K562 (cell line): ENCODE data around the gene WDR18. TPM values are rescaled to one million over a fixed set of nuclear protein-coding genes. Genes with fewer than 3 reads are reported as not detected.
A peak's percentile ranks its signal among the peaks of the same experiment; 100 is the strongest.

Experiments
- ATAC-seq: fragments of 200-7000 bp; cut with Tn5 transposase; 3 replicates; pipeline ENCODE4 v1.9.1; 2020; ENCODE audit warnings: moderate library complexity
- BruUV-seq: library from RNA; stranded (reverse); fragments of 400-500 nt; replicated peaks from 2 replicates; lab custom pipeline; 2021; lab: Mats Ljungman, UMichigan
- CTCF ChIA-PET: fragments of 300-600 bp; formaldehyde crosslinking; extraction: SDS; loops from one replicate; lab custom pipeline; 2021; ENCODE audit warnings: low intra/inter-chr PET ratio; lab: Yijun Ruan, JAX
- POLR2A ChIA-PET: fragments of 300-600, 350-650 bp; sonication (Branson Sonifier 250); formaldehyde crosslinking; extraction: SDS; loops from one replicate; lab custom pipeline; 2021; ENCODE audit warnings: antibody characterized with exemption, inconsistent platforms; lab: Yijun Ruan, JAX
- DNase-seq, 4 experiments: peaks; one replicate each; pipeline versions ENCODE4 v3.0.0 to v3.0.0-alpha.2; 2011 to 2018; ENCODE audit warnings: low spot score in 3 of 4, mixed read lengths in 3 of 4; ENCODE audit errors: extremely low read depth in 1 of 4
- FAIRE-seq: peaks from 2 replicates; lab custom pipeline; 2011; peaks lifted over from hg19 to GRCh38; lab: Jason Lieb, UNC
- H2AFZ ChIP-seq: 2 replicates; pipeline ENCODE4 v1.6.0; 2011; ENCODE audit warnings: low read depth, low read length, control low read depth, inconsistent platforms
- H3K27ac ChIP-seq: fragments of 200-600 bp; 3 replicates; pipeline ENCODE4 v1.8.0; 2011; ENCODE audit warnings: low read depth, mild to moderate bottlenecking, control low read depth, inconsistent platforms, low read length, moderate library complexity, mixed read lengths; ENCODE audit errors: extremely low read depth
- H3K27me3 ChIP-seq, 2 experiments: fragments of 300-600 bp in 1 of 2; 2 replicates in 1 of 2; 3 replicates in 1 of 2; pipeline versions ENCODE4 v1.6.0 to v1.8.0; 2011; ENCODE audit warnings: inconsistent platforms in 2 of 2, low read length in 2 of 2, mild to moderate bottlenecking in 1 of 2, mixed read lengths in 1 of 2, moderate library complexity in 1 of 2; ENCODE audit not compliant: control insufficient read depth in 2 of 2, insufficient read depth in 2 of 2
- H3K36me3 ChIP-seq: fragments of 300-600 bp; 3 replicates; pipeline ENCODE4 v1.8.0; 2011; ENCODE audit warnings: mild to moderate bottlenecking, low read length, inconsistent platforms; ENCODE audit not compliant: control insufficient read depth, insufficient read depth
- H3K4me1 ChIP-seq, 2 experiments: fragments of 200-600 bp in 1 of 2; replicated peaks in 1 of 2; 2 replicates in 1 of 2; 3 replicates in 1 of 2; pipeline versions ENCODE4 v1.5.1 to v1.8.0; 2011; ENCODE audit warnings: inconsistent platforms in 2 of 2, low read length in 2 of 2, mild to moderate bottlenecking in 1 of 2, mixed read lengths in 1 of 2, moderate library complexity in 1 of 2; ENCODE audit not compliant: control insufficient read depth in 2 of 2, insufficient read depth in 2 of 2
- H3K4me2 ChIP-seq: 2 replicates; pipeline ENCODE4 v1.6.1; 2011; ENCODE audit warnings: low read length, control low read depth, inconsistent platforms, mixed read lengths; ENCODE audit not compliant: insufficient read depth
- H3K4me3 ChIP-seq: fragments of 200-600 bp; sonication (generic), shearing (Covaris generic); 2 replicates; pipeline ENCODE4 v1.5.1; 2016; ENCODE audit warnings: control low read depth, inconsistent platforms
- H3K79me2 ChIP-seq: fragments of 200-600 bp; 3 replicates; pipeline ENCODE4 v1.8.0; 2011; ENCODE audit warnings: low read length, inconsistent platforms; ENCODE audit not compliant: control insufficient read depth, insufficient read depth
- H3K9ac ChIP-seq, 2 experiments: 2 replicates each; pipeline versions ENCODE4 v1.6.0 to v1.6.1; 2011; ENCODE audit warnings: low read depth in 2 of 2, low read length in 2 of 2, control low read depth in 1 of 2, inconsistent platforms in 1 of 2, mild to moderate bottlenecking in 1 of 2, mixed read lengths in 1 of 2; ENCODE audit not compliant: insufficient read depth in 1 of 2
- H3K9me1 ChIP-seq: one replicate; pipeline ENCODE4 v1.6.0; 2011; ENCODE audit warnings: inconsistent platforms, mild to moderate bottlenecking, low read length, moderate library complexity; ENCODE audit not compliant: control insufficient read depth, insufficient read depth
- H3K9me3 ChIP-seq: replicated peaks from 2 replicates; pipeline ENCODE4 v1.5.1; 2011; ENCODE audit warnings: low read depth, low read length, inconsistent platforms; ENCODE audit not compliant: control insufficient read depth, insufficient read depth
- H4K20me1 ChIP-seq: replicated peaks from 2 replicates; pipeline ENCODE4 v1.6.1; 2011; ENCODE audit warnings: low read length, inconsistent platforms, mixed read lengths; ENCODE audit not compliant: control insufficient read depth, insufficient read depth
- POLR2G ChIP-seq: fragments of 200-400 bp; formaldehyde crosslinking; IDR thresholded peaks from 2 replicates; pipeline ENCODE4 v1.6.1; 2017; ENCODE audit warnings: low read depth, mild to moderate bottlenecking, antibody characterized with exemption, low read length, moderate library complexity
- WGBS: fragments of 100-300 bp; shearing (Covaris generic); methylation state at CpG from one replicate; pipeline ENCODE4 v1.1.6; 2016; ENCODE audit warnings: low coverage, mixed read lengths; ENCODE audit not compliant: insufficient coverage; ENCODE audit errors: missing lambda C conversion rate; 5-methylcytosine and 5-hydroxymethylcytosine counted together
- in situ Hi-C: fragments of 300-500 bp; cut with MboI; formaldehyde crosslinking; loops from 4 replicates; pipeline ENCODE4 v1.15.0; 2018; ENCODE audit warnings: inconsistent platforms, mixed read lengths
- intact Hi-C: fragments of 100-400 bp; cut with micrococcal nuclease; formaldehyde crosslinking; loops from 2 replicates; pipeline ENCODE4 v1.14.2; 2022
- polyA plus RNA-seq, 8 experiments: library from polyadenylated mRNA; depleted of rRNA in 4 of 8; stranded (reverse) in 5 of 8; unstranded in 3 of 8; fragments of >200 nt; fragmentation: Nextera tagmentation in 2 of 8; fragmentation: Illumina TruSeq in 1 of 8; extraction: Ambion mirVana in 2 of 8; extraction: Trizol in 1 of 8; gene quantifications; 2 replicates each; pipeline versions ENCODE4 v1.2.1 to v1.2.3, GENCODE V29; 2011 to 2014; ENCODE audit warnings: inconsistent platforms in 1 of 8, missing spikeins in 1 of 8
- total RNA-seq, 7 experiments: library from RNA; depleted of rRNA in 6 of 7; stranded (reverse); fragments of >200 nt in 6 of 7; fragmentation: Illumina TruSeq in 2 of 7; extraction: Trizol in 2 of 7; gene quantifications; 2 replicates each; pipeline versions ENCODE4 v1.2.1 to v1.2.3, GENCODE V29; 2011 to 2021; ENCODE audit warnings: low replicate concordance in 1 of 7
- TF ChIP-seq, protein P1 (sequence below): fragments of 450-650 bp; IDR thresholded peaks from 2 replicates; pipeline ENCODE4 v1.6.1; 2016; ENCODE audit warnings: mild to moderate bottlenecking

The WDR18 gene
- total and polyA plus RNA-seq, 9 of the 15 experiments (the other 6 are each of a cell fraction or from before 2014, with no cell fraction given), result 0.65 to 181 (median 30.1) TPM

- ATAC-seq, result no peak
- no peak for DNase-seq
- CTCF ChIA-PET, result no interaction called here
- no peak overlapping the region for H3K4me3 ChIP-seq
- intact Hi-C loops, result no loop called here
- peak; percentile 40; the same call in 1 of the 2 replicates for TF ChIP-seq POLR2G
- TF ChIP-seq, protein P1, sequence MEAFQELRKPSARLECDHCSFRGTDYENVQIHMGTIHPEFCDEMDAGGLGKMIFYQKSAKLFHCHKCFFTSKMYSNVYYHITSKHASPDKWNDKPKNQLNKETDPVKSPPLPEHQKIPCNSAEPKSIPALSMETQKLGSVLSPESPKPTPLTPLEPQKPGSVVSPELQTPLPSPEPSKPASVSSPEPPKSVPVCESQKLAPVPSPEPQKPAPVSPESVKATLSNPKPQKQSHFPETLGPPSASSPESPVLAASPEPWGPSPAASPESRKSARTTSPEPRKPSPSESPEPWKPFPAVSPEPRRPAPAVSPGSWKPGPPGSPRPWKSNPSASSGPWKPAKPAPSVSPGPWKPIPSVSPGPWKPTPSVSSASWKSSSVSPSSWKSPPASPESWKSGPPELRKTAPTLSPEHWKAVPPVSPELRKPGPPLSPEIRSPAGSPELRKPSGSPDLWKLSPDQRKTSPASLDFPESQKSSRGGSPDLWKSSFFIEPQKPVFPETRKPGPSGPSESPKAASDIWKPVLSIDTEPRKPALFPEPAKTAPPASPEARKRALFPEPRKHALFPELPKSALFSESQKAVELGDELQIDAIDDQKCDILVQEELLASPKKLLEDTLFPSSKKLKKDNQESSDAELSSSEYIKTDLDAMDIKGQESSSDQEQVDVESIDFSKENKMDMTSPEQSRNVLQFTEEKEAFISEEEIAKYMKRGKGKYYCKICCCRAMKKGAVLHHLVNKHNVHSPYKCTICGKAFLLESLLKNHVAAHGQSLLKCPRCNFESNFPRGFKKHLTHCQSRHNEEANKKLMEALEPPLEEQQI, result no peak
- no peaks in the 10 kb centered on the region for H3K9me3 ChIP-seq
- H3K4me2 ChIP-seq, result no peak overlapping the region
- WGBS, result 93% methylated on average over 18 of the region's 32 CpGs
- FAIRE-seq, result no peak
- H3K36me3 ChIP-seq, result peaks cover 67% of the 10 kb centered on the region; the same call in 2 of the 3 replicates
- H2AFZ ChIP-seq, result no peak overlapping the region
- in situ Hi-C loops, result no loop called here
- peaks cover 13 to 72% of the 10 kb centered on the region in 2 experiments for H3K4me1 ChIP-seq
- H3K9me1 ChIP-seq, result peaks cover 10% of the 10 kb centered on the region
- POLR2A ChIA-PET, result interaction anchor here (0.6 to 1.6 kb wide), 3 partner anchors 10 to 199 kb away, joined by 3 to 4 read pairs (median 4); no protein-coding TSS in a partner anchor
- BruUV-seq, result no TSS peak
- no peak overlapping the region for H3K9ac ChIP-seq
- no peaks in the 10 kb centered on the region for H3K27me3 ChIP-seq
- H4K20me1 ChIP-seq, result peaks cover 25% of the 10 kb centered on the region
- no peak overlapping the region for H3K27ac ChIP-seq
- H3K79me2 ChIP-seq, result peaks cover 84% of the 10 kb centered on the region
These were observed 42.0 kb upstream of the WDR18 start for GRCh38 chr19:942133-942645.
